Measurements from ENCODE around the gene GIMAP8. TPM values are rescaled to one million over a fixed set of nuclear protein-coding genes. Genes with fewer than 3 reads are reported as not detected.

GIMAP8 gene
- total RNA-seq, 1 experiment from 2014 or later = 0.07 TPM

DNA sequence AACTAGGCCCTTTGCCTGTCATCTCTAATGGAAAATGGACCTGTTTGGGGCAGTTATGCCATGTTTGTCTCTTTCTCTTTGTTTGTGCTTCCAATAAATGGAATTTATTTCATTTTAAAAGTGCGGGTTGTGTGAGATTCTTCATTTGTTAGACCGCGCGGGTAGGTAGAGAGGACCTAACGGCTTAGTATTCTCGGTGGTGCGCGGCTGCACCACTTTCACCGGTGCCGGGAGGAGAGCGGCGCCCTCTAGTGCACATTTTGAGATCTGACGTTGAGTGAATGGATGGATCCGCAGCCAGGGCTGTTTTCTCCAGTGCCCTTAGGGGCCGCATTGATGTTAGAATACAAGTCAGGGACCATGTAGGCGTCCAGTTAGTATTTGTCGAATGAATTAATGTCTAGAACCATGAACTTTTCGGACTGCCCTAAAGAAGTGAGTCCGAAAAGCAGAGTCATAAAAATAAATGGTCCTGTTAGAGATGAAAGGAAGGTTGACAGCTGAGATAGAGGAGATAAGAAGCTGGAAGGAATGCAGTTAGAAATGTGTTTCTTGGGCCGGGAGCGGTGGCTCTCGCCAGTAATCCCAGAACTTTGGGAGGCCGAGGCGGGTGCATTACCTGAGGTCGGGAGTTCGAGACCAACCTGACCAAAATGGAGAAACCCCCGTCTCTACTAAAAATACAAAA lies 29.3 kb upstream of the GIMAP8 start:
- peaks cover 10% of the 10 kb centered on the region for H3K4me1 Mint-ChIP-seq (ENCODE audit: low read depth, unreplicated experiment)
- ChIA-PET POLR2A (interaction anchor here (0.6 kb wide), 1 partner anchor 13 kb away, joined by 3 read pairs; no protein-coding TSS in a partner anchor), CTCF (interaction anchor here (0.6 to 0.8 kb wide), 2 partner anchors 43 to 136 kb away, joined by 3 read pairs; no protein-coding TSS in a partner anchor)
- TF ChIP-seq, protein P1, sequence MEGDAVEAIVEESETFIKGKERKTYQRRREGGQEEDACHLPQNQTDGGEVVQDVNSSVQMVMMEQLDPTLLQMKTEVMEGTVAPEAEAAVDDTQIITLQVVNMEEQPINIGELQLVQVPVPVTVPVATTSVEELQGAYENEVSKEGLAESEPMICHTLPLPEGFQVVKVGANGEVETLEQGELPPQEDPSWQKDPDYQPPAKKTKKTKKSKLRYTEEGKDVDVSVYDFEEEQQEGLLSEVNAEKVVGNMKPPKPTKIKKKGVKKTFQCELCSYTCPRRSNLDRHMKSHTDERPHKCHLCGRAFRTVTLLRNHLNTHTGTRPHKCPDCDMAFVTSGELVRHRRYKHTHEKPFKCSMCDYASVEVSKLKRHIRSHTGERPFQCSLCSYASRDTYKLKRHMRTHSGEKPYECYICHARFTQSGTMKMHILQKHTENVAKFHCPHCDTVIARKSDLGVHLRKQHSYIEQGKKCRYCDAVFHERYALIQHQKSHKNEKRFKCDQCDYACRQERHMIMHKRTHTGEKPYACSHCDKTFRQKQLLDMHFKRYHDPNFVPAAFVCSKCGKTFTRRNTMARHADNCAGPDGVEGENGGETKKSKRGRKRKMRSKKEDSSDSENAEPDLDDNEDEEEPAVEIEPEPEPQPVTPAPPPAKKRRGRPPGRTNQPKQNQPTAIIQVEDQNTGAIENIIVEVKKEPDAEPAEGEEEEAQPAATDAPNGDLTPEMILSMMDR (IDR thresholded peaks at IDR 0.05; ENCODE audit: insufficient read depth in 1 of 2, low read depth in 1 of 2, low read length in 1 of 2, severe bottlenecking in 1 of 2, unreplicated experiment in 1 of 2) = peak; percentile 85 to 87
- peak; percentile 88 to 91 for DNase-seq
- peak overlapping the region; percentile 13 for H3K27ac Mint-ChIP-seq (ENCODE audit: unreplicated experiment)
- Histone ChIP-seq H3K4me3 (ENCODE audit: low read depth, low read length) (no peak overlapping the region), H3K27me3 (replicated peaks; ENCODE audit: control insufficient read depth, insufficient read depth, low read length) (no peaks in the 10 kb centered on the region), H3K36me3 (ENCODE audit: control insufficient read depth, insufficient read depth, low read length) (no peaks in the 10 kb centered on the region), H3K4me1 (0 out of 2 replicates have a peak, but pooled peaks cover 4% of the 10 kb centered on the region), H3K9me3 (no peaks in the 10 kb centered on the region)
- no TSS peak for BruUV-seq (replicated peaks)
- H3K4me3 Mint-ChIP-seq (ENCODE audit: unreplicated experiment) = peak overlapping the region; percentile 30
- intact Hi-C loops (cut with micrococcal nuclease; ENCODE audit: unreplicated experiment) = loop anchor here (1.0 to 2.0 kb wide), 6 partner anchors 16 to 135 kb away; partner anchors contain the start of genes ACTR3C, LRRC61 and REPIN1
- peaks cover 3% of the 10 kb centered on the region for H3K27me3 Mint-ChIP-seq (ENCODE audit: insufficient read depth, unreplicated experiment)
- H3K36me3 Mint-ChIP-seq (ENCODE audit: insufficient read depth, unreplicated experiment) = peaks cover 5% of the 10 kb centered on the region
- no peaks in the 10 kb centered on the region for H3K9me3 Mint-ChIP-seq (ENCODE audit: unreplicated experiment)

DNA sequence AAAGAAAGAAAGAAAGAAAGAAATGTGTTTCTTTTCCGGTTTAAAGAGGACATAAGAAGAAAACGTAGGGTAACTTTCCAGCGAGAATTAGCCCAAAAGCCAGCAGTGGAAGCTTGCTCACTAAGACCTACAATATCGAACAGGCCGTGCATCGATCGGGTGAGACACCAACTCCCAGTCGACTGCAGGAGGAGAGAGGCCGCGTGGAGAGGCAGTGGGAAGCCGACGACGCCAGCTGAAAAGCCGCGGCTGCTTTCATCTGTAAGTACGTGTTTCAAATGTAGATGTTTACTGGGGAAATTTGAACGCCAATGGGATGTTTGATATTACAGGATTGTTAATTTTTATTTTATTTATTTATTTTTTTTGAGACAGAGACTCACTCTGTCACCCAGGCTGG lies 28.6 kb upstream of the GIMAP8 start:
- Histone ChIP-seq H3K27me3 (replicated peaks; ENCODE audit: control insufficient read depth, insufficient read depth, low read length) (no peaks in the 10 kb centered on the region), H3K36me3 (ENCODE audit: control insufficient read depth, insufficient read depth, low read length) (no peaks in the 10 kb centered on the region), H3K4me1 (0 out of 2 replicates have a peak, but pooled peaks cover 4% of the 10 kb centered on the region), H3K4me3 (ENCODE audit: low read depth, low read length) (no peak overlapping the region), H3K9me3 (no peaks in the 10 kb centered on the region)
- intact Hi-C loops (cut with micrococcal nuclease; ENCODE audit: unreplicated experiment) = loop anchor here (1.0 to 2.0 kb wide), 6 partner anchors 17 to 136 kb away; partner anchors contain the start of genes ACTR3C, LRRC61 and REPIN1
- no peaks in the 10 kb centered on the region for H3K9me3 Mint-ChIP-seq (ENCODE audit: unreplicated experiment)
- H3K27me3 Mint-ChIP-seq (ENCODE audit: insufficient read depth, unreplicated experiment) = peaks cover 3% of the 10 kb centered on the region
- ChIA-PET POLR2A (interaction anchor here (0.6 kb wide), 1 partner anchor 12 kb away, joined by 3 read pairs; no protein-coding TSS in a partner anchor), CTCF (interaction anchor here (0.6 to 0.8 kb wide), 2 partner anchors 43 to 136 kb away, joined by 3 read pairs; no protein-coding TSS in a partner anchor)
- peak overlapping the region; percentile 13 for H3K27ac Mint-ChIP-seq (ENCODE audit: unreplicated experiment)
- no TSS peak for BruUV-seq (replicated peaks)
- H3K36me3 Mint-ChIP-seq (ENCODE audit: insufficient read depth, unreplicated experiment) = peaks cover 5% of the 10 kb centered on the region
- peaks cover 10% of the 10 kb centered on the region for H3K4me1 Mint-ChIP-seq (ENCODE audit: low read depth, unreplicated experiment)
- TF ChIP-seq, protein P1 (IDR thresholded peaks at IDR 0.05; ENCODE audit: insufficient read depth in 1 of 2, low read depth in 1 of 2, low read length in 1 of 2, severe bottlenecking in 1 of 2, unreplicated experiment in 1 of 2) = no peak
- H3K4me3 Mint-ChIP-seq (ENCODE audit: unreplicated experiment) = no peak overlapping the region
- no peak for DNase-seq

DNA sequence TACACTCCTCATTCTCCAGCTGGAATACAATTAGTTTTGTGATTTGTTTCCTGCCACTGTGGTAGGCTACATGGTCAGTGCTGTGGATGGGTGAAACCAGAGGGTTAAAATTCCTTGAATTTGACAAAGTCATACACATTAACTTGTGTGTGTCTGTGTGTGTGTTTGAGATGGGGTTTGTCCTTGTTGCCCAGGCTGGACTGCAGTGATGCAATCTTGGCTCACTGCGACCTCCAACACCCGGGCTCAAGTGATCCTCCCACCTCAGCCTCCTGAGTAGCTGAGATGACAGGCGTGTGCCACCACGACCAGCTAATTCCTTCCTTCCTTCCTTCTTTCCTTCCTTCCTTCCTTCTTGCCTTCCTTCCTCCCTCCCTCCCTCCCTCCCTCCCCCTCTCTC lies 24.8 kb upstream of the GIMAP8 start:
- peaks cover 9% of the 10 kb centered on the region for H3K4me1 Mint-ChIP-seq (ENCODE audit: low read depth, unreplicated experiment)
- no peak for DNase-seq
- 0 out of 2 replicates have a peak, but pooled peaks cover 3% of the 10 kb centered on the region for H3K4me1 ChIP-seq
- CTCF ChIA-PET = no interaction called here
- intact Hi-C loops (cut with micrococcal nuclease; ENCODE audit: unreplicated experiment) = no loop called here
- peaks cover 2% of the 10 kb centered on the region for H3K27me3 Mint-ChIP-seq (ENCODE audit: insufficient read depth, unreplicated experiment)
- H3K4me3 Mint-ChIP-seq (ENCODE audit: unreplicated experiment) = no peak overlapping the region
- no TSS peak for BruUV-seq (replicated peaks)
- no peaks in the 10 kb centered on the region for H3K27me3 ChIP-seq (replicated peaks; ENCODE audit: control insufficient read depth, insufficient read depth, low read length)
- no peak overlapping the region for H3K4me3 ChIP-seq (ENCODE audit: low read depth, low read length)
- H3K36me3 Mint-ChIP-seq (ENCODE audit: insufficient read depth, unreplicated experiment) = peaks cover 5% of the 10 kb centered on the region
- no peak overlapping the region for H3K27ac Mint-ChIP-seq (ENCODE audit: unreplicated experiment)
- H3K9me3 Mint-ChIP-seq (ENCODE audit: unreplicated experiment) = no peaks in the 10 kb centered on the region
- no peaks in the 10 kb centered on the region for H3K9me3 ChIP-seq
- POLR2A ChIA-PET = no interaction called here
- TF ChIP-seq, protein P1 (IDR thresholded peaks at IDR 0.05; ENCODE audit: insufficient read depth in 1 of 2, low read depth in 1 of 2, low read length in 1 of 2, severe bottlenecking in 1 of 2, unreplicated experiment in 1 of 2) = no peak
- no peaks in the 10 kb centered on the region for H3K36me3 ChIP-seq (ENCODE audit: control insufficient read depth, insufficient read depth, low read length)

Measured in Caco-2 (cell line).